HG03378 (cell line): ENCODE data around the gene NASP.

Experiments used
- ATAC-seq: cut with Tn5 transposase; IDR thresholded peaks from one replicate; pipeline ENCODE4 v1.9.1; 2021; ENCODE audit warnings: mild to moderate bottlenecking, moderate library complexity; ENCODE audit not compliant: unreplicated experiment

The NASP gene

DNA sequence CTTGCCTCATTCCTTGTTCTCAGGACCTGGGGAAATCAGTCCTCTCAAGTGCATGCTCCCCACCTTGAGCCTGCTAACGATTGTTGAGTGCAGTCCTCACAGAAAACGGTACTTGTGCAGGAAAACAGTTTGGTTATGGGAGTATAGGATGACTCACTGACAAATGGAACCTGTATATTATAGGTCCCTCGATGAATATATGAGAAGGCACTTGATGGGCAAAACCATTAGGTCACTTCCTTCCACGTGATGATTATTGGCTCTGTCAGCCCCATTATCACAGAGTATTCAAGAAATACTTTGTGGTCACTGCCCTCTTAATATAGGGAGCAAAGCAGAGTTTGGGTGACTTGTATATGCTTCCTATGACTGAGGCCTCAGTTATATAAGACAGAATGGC lies 33.8 kb downstream of the NASP start:
- no peak for ATAC-seq

DNA sequence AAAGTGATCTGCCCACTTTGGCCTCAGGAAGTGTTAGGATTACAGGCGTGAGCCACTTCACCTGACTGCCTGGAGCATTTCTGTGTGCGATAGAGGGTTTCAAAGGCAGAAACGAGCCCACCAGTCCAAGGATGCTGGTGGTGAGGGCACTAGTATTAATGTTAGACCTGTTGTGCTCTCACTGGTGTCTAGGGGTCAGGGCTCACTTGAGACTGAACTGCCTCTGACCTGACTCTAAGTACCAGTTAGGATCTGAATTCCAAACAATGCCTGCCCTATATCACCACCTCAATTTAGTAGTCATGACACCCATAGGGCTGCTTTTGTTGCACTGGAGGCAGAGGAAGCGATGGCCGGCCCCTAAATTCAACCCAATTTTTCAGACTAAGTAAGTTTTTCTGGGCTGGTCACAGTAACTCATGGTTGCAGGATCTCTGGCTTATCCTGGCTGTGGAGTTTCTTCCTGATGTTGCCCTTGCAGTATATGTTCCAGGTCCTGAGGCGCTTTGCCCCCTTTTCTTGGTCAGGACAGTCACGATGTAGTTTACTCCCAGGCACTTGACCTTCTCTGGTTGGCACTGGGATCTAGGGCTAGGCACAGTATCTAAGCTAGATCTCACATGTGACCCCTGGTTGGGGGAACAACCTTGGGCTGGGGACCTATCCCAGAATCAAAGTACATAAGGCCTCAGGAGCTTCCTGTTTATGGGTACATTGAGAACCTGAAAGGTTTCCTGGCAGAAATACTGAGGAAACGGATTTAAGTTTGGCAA lies 35.5 kb downstream of the NASP start:
- ATAC-seq, result no peak

DNA sequence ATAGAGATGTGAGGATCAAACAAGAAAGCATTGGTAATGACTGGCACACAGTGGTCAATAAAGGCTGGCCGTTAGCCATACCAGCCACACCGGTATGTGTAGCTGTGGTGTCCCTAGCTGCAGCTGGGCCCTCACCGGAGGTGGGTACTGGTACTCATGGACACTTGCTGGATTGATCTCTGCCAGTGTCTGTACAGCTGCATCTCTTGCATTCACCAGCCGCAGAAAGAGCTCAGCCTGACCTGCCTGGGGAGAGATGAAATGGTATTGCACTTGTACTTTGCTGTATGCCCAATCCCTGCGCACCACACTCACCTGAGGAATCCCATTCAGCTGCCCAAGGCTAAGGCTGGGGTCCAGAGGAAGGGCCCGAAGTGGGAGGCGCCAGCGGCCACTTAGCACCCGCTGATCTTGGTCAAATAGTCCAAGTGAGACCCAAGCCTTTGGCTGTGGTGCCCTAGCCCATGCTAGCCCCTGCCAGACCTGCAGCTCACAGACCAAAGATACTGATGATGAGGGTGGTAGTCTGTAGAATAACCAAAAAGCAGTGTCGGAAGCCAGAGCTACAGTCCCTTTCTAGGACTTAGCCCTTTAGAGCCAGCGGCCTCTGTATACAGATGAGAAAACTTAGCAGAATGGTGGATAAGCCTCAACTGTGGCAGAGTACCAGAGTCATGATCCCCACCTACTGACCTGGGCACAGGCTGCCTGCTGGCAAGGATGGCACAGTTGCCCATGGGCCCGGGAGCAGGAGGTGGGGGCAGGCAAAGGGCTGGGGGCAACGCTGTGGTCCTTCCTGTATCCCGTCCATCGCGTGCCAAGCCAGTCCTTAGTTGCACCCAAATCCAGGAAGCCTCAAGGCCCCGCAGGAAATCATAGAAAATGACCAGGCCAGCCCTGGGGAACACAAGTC lies 37.0 kb downstream of the NASP start:
- ATAC-seq, result no peak

DNA sequence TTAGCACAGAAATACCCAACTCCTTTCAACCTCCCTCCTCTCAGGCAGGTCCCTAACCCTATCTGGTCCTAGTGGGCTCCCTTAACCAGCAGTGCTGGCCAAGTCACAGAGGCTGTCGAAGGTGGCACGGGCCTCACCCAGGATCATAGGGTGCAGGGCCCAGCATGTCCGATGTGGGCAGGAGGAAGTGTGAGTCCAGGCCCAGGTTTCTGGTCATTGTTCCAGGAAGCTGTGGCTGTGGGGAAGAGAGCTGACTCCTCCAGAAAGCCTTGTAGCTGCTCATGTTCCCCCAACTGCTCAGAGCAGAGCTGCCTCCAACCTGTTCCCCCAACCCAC lies 37.6 kb downstream of the NASP start:
- no peak for ATAC-seq

DNA sequence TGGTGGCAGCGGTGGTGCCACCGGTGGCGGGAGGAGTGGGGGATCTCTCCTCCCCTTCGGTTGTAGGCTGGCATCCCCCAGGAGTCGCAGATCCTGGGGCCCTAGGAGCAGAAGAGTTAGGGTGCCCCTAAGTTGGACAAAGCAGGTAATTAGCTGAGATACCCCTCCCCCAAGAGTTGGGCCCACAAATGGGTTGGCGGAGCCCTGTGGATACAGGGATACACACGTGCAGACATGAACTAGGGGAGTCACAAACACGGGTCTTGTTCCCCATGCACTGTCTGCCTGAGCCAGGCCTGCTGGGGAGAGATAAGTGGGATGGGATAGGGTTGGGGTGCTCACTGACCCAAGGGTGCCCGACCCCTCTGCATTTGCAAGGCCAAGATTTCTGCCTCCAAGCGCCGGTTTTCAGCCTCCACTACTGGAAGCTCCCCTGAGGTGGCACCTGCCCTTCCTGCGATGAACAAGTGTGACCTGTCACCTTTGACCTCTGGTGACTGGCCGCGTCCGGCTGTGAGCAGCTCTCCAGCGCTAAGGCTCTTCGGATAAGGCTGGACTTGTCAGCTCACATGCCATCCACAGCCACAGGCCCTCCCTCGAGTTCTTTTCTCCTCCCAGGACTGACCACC lies 38.2 kb downstream of the NASP start:
- ATAC-seq, result no peak

DNA sequence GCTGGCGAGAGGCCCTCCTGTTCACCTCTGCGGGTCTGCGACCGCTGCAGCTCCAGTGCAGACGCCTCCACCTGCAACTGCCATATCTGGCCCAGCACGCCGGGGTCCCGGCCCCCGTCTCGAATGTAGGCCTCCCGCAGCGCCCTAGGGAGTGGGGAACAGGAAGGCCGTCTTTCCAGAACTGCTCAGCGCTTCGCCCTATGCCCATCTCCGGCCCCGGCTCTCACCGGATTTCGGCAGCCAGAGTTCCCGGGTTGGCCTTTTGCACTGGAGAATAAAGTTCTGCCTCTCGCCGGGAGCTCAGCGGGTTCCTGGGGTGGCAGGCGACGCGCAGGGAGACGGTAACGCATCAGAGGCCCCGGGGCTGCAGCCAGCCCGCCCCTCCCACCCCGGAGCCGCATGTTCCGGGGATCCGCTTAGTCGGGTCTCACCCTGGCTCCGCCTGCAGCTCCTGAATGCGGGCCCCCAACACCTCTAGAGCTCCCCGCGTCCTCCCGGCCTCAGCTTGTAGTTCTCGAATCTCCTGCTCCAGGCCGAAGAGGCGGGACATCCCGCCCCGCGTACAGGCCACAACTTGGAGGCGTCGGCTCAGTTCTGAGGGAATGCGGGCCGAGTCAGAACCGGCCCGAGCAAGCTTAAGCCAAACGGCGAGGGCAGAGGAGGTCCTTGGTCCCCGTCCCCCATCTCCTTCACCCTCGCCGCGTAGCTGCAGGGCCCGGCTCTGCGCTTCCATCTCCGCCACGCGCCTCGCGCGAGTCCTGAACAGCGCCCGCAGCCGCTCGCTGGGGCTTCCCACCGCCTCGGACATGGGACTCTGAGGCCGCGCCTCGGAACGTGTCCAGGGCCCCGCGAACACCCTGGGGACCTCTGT lies 38.9 kb downstream of the NASP start:
- ATAC-seq, result no peak

DNA sequence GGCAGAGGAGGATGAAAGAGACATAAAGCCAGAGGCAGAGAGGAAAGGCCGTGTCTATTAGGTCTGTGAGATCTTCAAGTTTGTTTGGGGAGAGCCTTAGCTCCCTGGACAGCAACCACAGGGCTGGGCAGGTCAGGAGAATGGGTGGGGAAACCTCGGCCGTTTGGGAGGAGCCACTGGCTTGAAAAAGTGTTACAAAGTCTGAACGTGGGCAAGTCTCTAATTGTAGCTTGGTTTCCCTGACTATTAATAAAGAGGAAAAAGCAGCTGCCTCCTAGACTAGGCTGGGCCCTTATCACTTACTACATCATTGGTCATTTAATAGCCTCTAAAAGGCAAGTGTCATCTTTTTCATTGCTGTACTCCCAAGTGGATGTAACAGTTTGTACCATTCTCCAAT lies 40.1 kb downstream of the NASP start, which contains the start of gene CCDC17:
TSS of gene CCDC17 (minus strand) at position 83 of the 400 bp plus-strand sequence. CDS start 145 bp downstream, outside the sequence.
- ATAC-seq, result no peak

DNA sequence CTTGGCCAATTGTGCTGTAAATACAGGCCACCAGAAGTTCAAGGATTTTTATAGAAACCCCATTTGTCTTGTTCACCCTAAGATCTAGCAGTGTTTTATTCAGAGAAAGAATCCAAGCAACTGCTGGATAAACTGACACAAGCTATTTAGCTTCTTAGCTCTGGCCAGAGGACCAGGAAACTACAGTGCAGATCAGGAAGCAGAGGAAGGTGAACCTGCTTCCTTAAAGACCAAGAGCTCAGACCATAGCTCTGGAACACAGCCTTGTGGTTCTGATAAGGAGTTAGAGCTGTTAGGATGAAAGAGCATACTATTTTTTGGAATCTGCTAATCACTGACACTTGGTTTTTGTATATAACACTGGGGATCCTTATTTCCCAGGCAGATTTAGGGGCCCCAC lies 45.2 kb downstream of the NASP start:
- ATAC-seq, result no peak

DNA sequence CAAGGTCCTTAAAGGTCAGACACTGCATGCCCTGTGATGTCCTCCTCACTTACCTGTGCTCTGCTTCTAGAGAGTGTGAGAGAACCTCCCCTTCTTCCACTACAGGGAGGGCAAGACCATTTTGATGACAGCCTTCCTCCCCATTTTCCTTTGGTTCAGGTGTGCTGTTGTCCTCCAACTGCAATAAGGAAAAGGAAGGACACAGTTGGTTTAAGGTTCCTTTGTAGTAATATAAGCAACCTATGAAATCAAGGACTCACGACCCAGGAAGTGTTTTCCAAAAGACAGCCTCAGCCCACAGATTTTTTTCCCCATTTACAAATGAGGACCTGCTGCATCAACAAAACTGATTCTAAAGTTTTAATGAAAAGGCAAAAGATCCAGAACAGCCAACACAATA lies 46.6 kb downstream of the NASP start:
- no peak for ATAC-seq

DNA sequence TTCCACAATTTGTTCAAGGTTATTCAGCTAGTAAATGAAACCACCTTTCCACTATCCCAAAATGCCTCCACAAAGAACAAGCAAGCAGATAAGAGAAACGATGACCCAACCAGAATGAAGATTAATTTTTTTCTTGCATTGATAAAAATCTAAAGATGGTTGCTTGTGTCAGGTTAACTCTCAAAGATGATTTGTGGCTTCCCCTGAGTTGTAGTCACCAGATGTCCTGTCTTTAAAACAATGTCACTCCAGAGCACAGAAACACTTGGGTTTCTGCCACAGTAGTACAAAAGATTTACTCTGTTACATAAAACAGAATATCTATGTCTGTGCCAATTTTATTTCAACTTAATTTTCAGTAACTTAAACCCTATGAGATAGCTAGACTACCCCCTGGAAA lies 51.4 kb downstream of the NASP start:
- no peak for ATAC-seq

DNA sequence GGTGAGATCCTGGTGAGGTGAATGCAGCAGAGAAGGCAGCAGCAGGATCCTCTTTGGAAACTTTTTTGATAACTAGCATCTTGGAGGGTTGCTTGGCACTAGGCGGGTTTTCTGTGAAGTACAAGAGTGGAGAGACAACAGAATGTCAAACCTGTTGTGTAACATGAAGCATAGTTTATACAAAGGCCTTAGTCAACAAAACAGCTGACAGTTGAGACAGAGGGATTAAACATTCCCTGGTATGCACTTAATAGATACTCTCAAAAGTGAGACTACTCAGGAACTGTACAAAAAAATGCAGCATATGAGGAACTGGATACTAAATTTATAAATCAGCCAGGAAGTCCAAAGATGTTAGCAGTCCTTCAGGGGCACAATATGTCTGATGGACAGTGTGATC lies 56.5 kb downstream of the NASP start:
- ATAC-seq, result no peak

DNA sequence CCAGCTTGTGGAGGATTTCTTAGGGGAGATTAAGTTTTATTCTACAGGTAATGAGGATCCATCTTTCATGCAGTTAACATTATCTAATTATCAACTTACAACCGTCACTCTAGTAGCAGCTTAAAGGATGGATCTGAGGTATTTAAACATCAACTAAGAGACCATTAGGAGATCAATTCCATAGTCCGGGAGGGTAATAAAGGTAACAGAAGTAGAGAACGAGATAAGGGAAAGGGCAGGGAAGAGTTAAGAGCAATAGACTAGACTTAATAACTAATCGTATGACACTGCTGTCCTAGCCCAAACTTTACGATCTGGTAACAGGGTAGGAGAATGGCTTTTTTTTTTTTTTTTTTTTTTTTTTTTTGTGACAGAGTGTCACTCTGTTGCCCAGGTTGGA lies 59.5 kb downstream of the NASP start:
- no peak for ATAC-seq

DNA sequence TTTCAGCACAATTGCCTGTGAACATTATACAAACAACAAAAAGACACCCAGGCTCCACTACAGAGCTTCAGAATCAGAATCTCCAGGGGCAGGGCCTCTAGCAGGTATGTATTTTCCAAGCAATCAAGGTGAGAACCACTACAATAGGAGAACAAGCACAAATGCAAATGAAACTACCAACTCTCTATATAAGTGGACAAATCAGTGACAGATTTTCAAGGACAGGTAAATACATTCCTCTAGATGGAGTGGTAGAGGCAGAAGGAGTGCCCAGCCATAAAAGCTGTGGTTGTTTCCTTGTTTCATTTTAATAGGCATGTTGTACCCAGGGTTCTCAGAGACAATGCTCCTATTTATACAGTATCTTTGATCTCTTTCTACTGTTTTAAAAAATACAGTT lies 60.1 kb downstream of the NASP start:
- no peak for ATAC-seq

DNA sequence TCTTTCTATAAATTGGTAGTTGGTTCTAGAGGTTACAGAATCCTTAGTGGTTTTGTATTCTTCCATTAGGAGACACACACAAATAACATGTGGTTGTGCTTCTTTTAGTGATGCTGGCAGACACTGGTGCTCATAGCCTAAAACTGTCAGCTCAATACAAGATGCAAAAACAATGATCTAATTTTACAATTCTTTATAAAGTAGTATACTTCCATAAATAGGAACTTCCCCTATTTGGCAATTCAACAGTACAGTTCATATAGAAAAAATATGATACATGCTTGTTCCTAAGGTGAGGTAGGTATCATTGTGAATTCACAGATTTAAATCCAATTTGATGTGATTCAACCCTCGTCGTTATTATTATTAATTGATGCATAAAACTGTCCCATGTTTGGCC lies 60.8 kb downstream of the NASP start:
- no peak for ATAC-seq

DNA sequence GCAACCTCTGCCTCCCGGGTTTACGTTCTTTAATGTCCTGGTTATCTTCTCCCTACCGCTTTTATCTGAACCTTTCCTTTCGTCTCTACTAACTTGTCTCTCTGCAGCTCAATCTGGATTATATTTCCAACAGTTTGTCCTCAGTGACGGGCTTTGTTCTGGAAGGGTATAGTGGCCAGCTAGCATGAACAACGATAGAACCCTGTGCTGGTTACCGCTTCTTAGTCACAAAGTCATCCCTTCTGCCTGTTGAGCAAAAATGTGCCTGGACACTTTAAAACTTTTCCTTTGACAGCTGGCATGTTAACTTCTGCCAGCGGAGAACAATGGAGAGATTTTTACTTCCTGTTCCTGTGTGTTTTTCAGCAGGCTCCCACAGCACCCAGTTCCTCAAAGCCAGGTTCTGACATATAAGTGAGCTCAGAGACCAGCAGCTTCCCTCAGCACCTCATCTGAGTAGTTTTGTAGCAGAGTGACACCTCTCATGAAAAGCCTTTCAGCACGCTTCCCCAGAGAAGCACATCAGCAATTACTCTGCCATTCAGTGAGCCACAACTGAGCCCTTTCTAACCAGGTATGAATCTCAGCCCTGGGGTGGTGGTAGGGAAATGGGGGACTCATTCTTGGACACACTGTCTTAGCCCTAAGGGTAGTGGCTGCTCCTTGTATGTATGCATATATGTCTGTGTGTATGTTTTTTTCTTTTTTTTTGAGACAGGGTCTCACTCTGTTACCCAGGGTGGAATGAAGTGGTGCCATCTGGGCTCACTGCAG lies 63.6 kb downstream of the NASP start:
- ATAC-seq, result no peak

DNA sequence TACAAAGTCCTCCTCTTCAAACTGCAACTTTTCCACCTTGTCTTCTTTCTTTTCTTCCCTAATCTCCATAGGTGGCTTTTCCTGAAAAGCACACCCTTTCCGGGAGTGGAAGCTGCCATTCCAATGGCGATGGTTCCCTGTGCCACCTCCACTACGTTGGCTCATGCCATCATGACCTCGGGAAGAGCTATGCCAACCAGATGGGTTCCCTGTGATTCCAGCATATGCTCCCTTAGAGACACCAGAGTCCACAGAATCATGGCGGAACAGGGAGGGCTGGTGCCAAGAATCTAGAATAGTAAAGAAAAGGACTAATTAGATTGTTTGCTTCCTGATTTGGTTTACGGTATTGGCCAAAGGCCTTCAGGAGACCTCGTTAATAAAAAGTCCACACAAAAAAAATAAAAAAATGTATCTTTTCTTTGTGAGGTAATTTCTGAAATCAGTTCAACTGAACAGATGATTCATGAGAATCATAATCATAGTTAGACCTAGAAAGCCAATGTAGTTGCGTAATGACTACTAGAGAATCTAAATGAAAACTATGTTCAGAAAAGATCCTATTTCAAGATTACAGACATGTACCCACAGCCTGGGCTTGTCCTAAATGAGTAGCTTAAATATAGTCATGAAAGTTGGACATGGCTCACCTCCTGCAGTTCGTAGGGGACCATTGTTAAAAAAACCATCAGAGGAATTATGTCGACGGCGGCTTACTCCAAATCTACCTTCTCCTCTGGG lies 70.9 kb downstream of the NASP start:
- no peak for ATAC-seq

DNA sequence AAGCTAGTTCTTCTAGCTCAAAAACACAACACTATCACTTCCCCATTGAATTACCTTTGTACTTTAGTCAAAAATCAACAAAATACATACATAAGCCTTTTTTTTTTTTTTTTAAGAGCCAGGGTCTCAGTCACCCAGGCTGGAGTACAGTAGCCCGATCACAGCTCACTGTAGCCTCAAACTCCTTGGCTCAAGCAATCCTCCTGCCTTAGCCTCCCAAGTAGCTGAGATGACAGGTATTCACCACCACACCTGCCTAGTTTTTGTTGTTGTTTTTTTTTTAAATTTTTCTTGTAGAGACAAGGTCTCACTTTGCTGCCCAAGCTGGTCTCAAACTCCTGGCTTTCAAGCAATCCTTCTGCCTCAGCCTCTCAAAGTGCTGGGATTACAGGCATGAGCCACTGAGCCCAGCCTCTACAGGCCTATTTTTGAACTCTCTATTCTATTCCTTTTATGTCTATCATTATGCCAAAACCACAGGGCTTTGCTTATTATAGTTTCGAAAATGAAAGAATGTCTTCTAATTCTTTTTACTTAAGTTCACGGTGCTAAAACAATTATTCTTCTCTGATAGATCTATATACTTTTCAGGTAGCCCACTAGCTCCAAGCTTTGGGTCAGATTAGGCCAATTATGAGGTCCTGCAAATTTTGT lies 72.9 kb downstream of the NASP start:
- no peak for ATAC-seq

DNA sequence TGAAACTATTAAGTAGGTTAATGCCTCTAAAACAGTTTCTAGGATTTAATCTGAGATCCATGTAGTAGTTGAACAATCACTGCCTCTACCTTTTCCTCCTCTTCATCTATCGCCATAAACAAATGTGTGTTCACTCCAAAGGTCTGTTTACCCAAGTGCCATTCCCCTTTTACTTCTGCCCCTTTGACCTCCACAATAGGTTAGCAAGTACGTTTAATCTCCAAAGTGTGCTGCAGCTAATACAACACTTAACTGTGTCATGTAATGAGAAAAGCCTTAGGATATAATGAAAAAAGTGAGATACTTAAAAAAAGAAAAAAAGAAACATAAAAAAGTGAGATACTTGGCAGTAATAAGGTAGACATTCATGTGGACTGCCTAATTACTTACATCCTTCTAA lies 74.3 kb downstream of the NASP start:
- no peak for ATAC-seq

DNA sequence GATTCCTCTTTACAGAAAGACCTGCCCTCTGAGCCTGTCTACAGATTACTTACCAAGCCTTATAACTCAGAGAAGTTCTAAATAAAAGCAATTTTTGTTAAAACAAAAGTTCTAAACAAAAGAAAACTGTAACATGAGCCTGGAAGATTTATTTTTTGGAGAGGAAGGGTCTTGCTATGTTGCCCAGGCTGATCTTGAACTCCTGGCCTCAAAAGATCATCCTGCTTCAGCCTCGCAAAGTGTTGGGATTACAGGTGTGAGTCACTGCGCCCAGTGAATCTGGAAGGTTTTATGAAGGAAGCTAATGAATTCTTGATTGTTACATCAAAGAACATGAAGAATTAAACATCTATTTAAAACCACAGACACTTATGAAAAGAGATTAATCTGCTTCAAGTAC lies 75.4 kb downstream of the NASP start:
- ATAC-seq, result no peak
